H1 (cell line): ENCODE results near the gene MTFMT. TPM values are rescaled to one million over a fixed set of nuclear protein-coding genes. Genes with fewer than 3 reads are reported as not detected.
"Not testable (repeated sequence)": the region's sequence is repeated elsewhere in the genome, so short reads cannot be mapped to it uniquely, and the experiment has no call there.

ENCODE experiments used
- CTCF ChIA-PET: fragments of 300-600 bp; sonication (Branson Sonifier 250); formaldehyde crosslinking; loops from one replicate; lab custom pipeline; 2021; ENCODE audit not compliant: partially characterized antibody; lab: Charles Lee
- POLR2A ChIA-PET: fragments of 300-600 bp; sonication (Branson Sonifier 250); formaldehyde crosslinking; loops from one replicate; lab custom pipeline; 2021; ENCODE audit warnings: inconsistent platforms; ENCODE audit not compliant: partially characterized antibody; lab: Charles Lee
- DNase-seq, 2 experiments: peaks; one replicate each; pipeline versions ENCODE4 v3.0.0 to v3.0.0-alpha.2; 2010 to 2022; ENCODE audit warnings: low spot score in 2 of 2, low read depth in 1 of 2, mixed read lengths in 1 of 2
- FAIRE-seq: peaks from 2 replicates; lab custom pipeline; 2011; peaks lifted over from hg19 to GRCh38; lab: Jason Lieb, UNC
- H2AFZ ChIP-seq: 2 replicates; pipeline ENCODE4 v1.8.1; 2012; ENCODE audit warnings: low read length, inconsistent platforms
- H2AK5ac ChIP-seq: 2 replicates; pipeline ENCODE4 v1.6.1; 2013; ENCODE audit warnings: low read depth, low read length
- H2BK120ac ChIP-seq: replicated peaks from 2 replicates; pipeline ENCODE3; 2013; ENCODE audit warnings: low read depth, low read length, inconsistent platforms
- H2BK12ac ChIP-seq: 2 replicates; pipeline ENCODE4 v1.6.1; 2013; ENCODE audit warnings: low read depth, low read length
- H2BK15ac ChIP-seq: 2 replicates; pipeline ENCODE4 v1.6.1; 2013; ENCODE audit warnings: low read length
- H2BK20ac ChIP-seq: 2 replicates; pipeline ENCODE4 v1.6.1; 2013; ENCODE audit warnings: low read length
- H2BK5ac ChIP-seq: 2 replicates; pipeline ENCODE4 v1.6.1; 2013; ENCODE audit warnings: low read depth, low read length
- H3K14ac ChIP-seq: 2 replicates; pipeline ENCODE4 v1.6.1; 2013; ENCODE audit warnings: inconsistent platforms; ENCODE audit not compliant: insufficient read length
- H3K18ac ChIP-seq: 2 replicates; pipeline ENCODE4 v1.6.1; 2013; ENCODE audit warnings: low read length; ENCODE audit errors: extremely low read depth
- H3K23ac ChIP-seq: 2 replicates; pipeline ENCODE4 v1.6.1; 2013; ENCODE audit warnings: inconsistent platforms; ENCODE audit not compliant: insufficient read length
- H3K23me2 ChIP-seq: 2 replicates; pipeline ENCODE4 v1.6.1; 2013; ENCODE audit warnings: low read depth, low read length
- H3K27ac ChIP-seq: 2 replicates; pipeline ENCODE4 v1.6.1; 2011; ENCODE audit warnings: low read depth, low read length, inconsistent platforms
- H3K27me3 ChIP-seq, 4 experiments: replicated peaks in 1 of 4; 1 replicate in 1 of 4; 2 replicates in 3 of 4; pipeline versions ENCODE4 v1.6.1 to v1.8.1; 2011 to 2013; ENCODE audit warnings: low read length in 3 of 4, mild to moderate bottlenecking in 3 of 4, inconsistent platforms in 2 of 4, mixed read lengths in 2 of 4, moderate library complexity in 1 of 4; ENCODE audit not compliant: control insufficient read depth in 3 of 4, insufficient read depth in 3 of 4; ENCODE audit errors: extremely low read depth in 1 of 4
- H3K36me3 ChIP-seq, 4 experiments: 2 replicates each; pipeline versions ENCODE4 v1.6.1 to v1.8.1; 2011 to 2013; ENCODE audit warnings: mild to moderate bottlenecking in 4 of 4, low read length in 3 of 4, moderate library complexity in 2 of 4, control low read depth in 1 of 4, inconsistent platforms in 1 of 4; ENCODE audit not compliant: insufficient read depth in 4 of 4, control insufficient read depth in 2 of 4
- H3K4ac ChIP-seq: replicated peaks from 2 replicates; pipeline ENCODE3; 2013; ENCODE audit warnings: low read length, low read depth, mixed read lengths, inconsistent platforms; ENCODE audit not compliant: insufficient read length
- H3K4me1 ChIP-seq, 4 experiments: replicated peaks in 1 of 4; 1 replicate in 1 of 4; 2 replicates in 3 of 4; pipeline versions ENCODE4 v1.6.1 to v1.8.1; 2011 to 2013; ENCODE audit warnings: low read length in 3 of 4, inconsistent platforms in 2 of 4, mixed read lengths in 1 of 4; ENCODE audit not compliant: insufficient read depth in 4 of 4, control insufficient read depth in 3 of 4
- H3K4me2 ChIP-seq, 2 experiments: 2 replicates each; pipeline versions ENCODE4 v1.6.1 to v1.8.1; 2011 to 2013; ENCODE audit warnings: low read depth in 2 of 2, low read length in 2 of 2, control low read depth in 1 of 2, inconsistent platforms in 1 of 2, mild to moderate bottlenecking in 1 of 2; ENCODE audit not compliant: insufficient read depth in 1 of 2
- H3K4me3 ChIP-seq, 4 experiments: fragments of 200-600, 300-600 bp in 1 of 4; sonication (generic), shearing (Covaris generic), sonication (Bioruptor Twin) in 1 of 4; 2 replicates each; pipeline versions ENCODE4 v1.5.1 to v1.8.1; 2011 to 2016; ENCODE audit warnings: low read length in 4 of 4, low read depth in 3 of 4, control low read depth in 2 of 4, inconsistent platforms in 2 of 4, mild to moderate bottlenecking in 2 of 4, mixed read lengths in 1 of 4, moderate library complexity in 1 of 4; ENCODE audit not compliant: insufficient read depth in 2 of 4; ENCODE audit errors: extremely low read depth in 1 of 4
- H3K56ac ChIP-seq: replicated peaks from 2 replicates; pipeline ENCODE3; 2013; ENCODE audit warnings: low read depth, mild to moderate bottlenecking, mixed read lengths, low read length, inconsistent platforms; ENCODE audit not compliant: insufficient read length
- H3K79me1 ChIP-seq: 2 replicates; pipeline ENCODE4 v1.6.1; 2013; ENCODE audit warnings: low read depth, low read length, control low read depth
- H3K79me2 ChIP-seq, 2 experiments: 2 replicates each; pipeline versions ENCODE4 v1.6.1 to v1.8.1; 2012 to 2013; ENCODE audit warnings: low read length in 2 of 2, mild to moderate bottlenecking in 2 of 2, inconsistent platforms in 1 of 2; ENCODE audit not compliant: insufficient read depth in 2 of 2, control insufficient read depth in 1 of 2
- H3K9ac ChIP-seq, 4 experiments: replicated peaks in 1 of 4; 1 replicate in 1 of 4; 2 replicates in 3 of 4; pipeline versions ENCODE4 v1.6.1 to v1.8.1; 2011 to 2013; ENCODE audit warnings: low read depth in 3 of 4, low read length in 3 of 4, control low read depth in 2 of 4, mild to moderate bottlenecking in 2 of 4, moderate library complexity in 2 of 4, inconsistent platforms in 1 of 4; ENCODE audit errors: extremely low read depth in 1 of 4
- H3K9me3 ChIP-seq, 2 experiments: 2 replicates each; pipeline versions ENCODE4 v1.6.1 to v1.8.1; 2012 to 2013; ENCODE audit warnings: mild to moderate bottlenecking in 2 of 2, moderate library complexity in 2 of 2, control low read depth in 1 of 2, inconsistent platforms in 1 of 2, low read depth in 1 of 2, low read length in 1 of 2, mixed read lengths in 1 of 2; ENCODE audit not compliant: insufficient read depth in 2 of 2
- H4K20me1 ChIP-seq, 2 experiments: replicated peaks in 1 of 2; 2 replicates each; pipeline versions ENCODE3 to v1.8.1; 2011 to 2013; ENCODE audit warnings: inconsistent platforms in 2 of 2, low read length in 2 of 2, mild to moderate bottlenecking in 1 of 2; ENCODE audit not compliant: insufficient read depth in 2 of 2, control insufficient read depth in 1 of 2
- H4K5ac ChIP-seq: 2 replicates; pipeline ENCODE4 v1.6.1; 2013; ENCODE audit warnings: low read length, low read depth, mixed read lengths, inconsistent platforms; ENCODE audit not compliant: insufficient read length
- H4K8ac ChIP-seq: 2 replicates; pipeline ENCODE4 v1.8.0; 2013; ENCODE audit warnings: mild to moderate bottlenecking, moderate library complexity, low read length, inconsistent platforms; ENCODE audit not compliant: insufficient read depth; ENCODE audit errors: extremely low read depth
- H4K91ac ChIP-seq: replicated peaks from 2 replicates; pipeline ENCODE3; 2013; ENCODE audit warnings: low read length, mixed read lengths, inconsistent platforms; ENCODE audit not compliant: insufficient read length
- WGBS, 2 experiments: shearing (Covaris generic) in 1 of 2; methylation state at CpG; one replicate each; pipeline versions ENCODE4 v1.1.6 to v1.1.7; 2013 to 2015; ENCODE audit warnings: low lambda C conversion rate in 2 of 2, mixed read lengths in 2 of 2, inconsistent platforms in 1 of 2, low coverage in 1 of 2, missing lambda C conversion rate in 1 of 2; ENCODE audit not compliant: insufficient replicate concordance in 2 of 2, insufficient coverage in 1 of 2, insufficient read length in 1 of 2; ENCODE audit errors: extremely low coverage in 1 of 2, missing lambda C conversion rate in 1 of 2; 5-methylcytosine and 5-hydroxymethylcytosine counted together
- polyA plus RNA-seq, 7 experiments: library from polyadenylated mRNA; depleted of rRNA in 3 of 7; stranded (reverse) in 5 of 7; unstranded in 2 of 7; fragments of >200 nt in 5 of 7; fragments of 200-250 nt in 2 of 7; gene quantifications; 1 replicate in 5 of 7; 2 replicates in 1 of 7; 4 replicates in 1 of 7; pipeline versions ENCODE4 v1.2.1 to v1.2.3, GENCODE V29; 2011 to 2013; ENCODE audit warnings: missing spikeins in 2 of 7, mixed read lengths in 2 of 7
- total RNA-seq: library from RNA; stranded (reverse); fragmentation: NEBNext Ultra II Directional; extraction: Animal tissue kit (Norgen Biotek cat#: 25700); gene quantifications from 2 replicates; pipeline ENCODE4 v1.2.1, GENCODE V29; 2021

MTFMT gene
- total and polyA plus RNA-seq, 2 of the 8 experiments (the other 6 are each of a cell fraction or from before 2014, with no cell fraction given) = 7.7 to 20.8 TPM

GRCh38 chr15:65075607-65076395, 46.4 kb upstream of the MTFMT start:
- not testable (repeated sequence) for FAIRE-seq, H4K20me1 ChIP-seq, H2BK120ac ChIP-seq, DNase-seq, H2BK15ac ChIP-seq, H3K23me2 ChIP-seq, H2AK5ac ChIP-seq, H3K79me1 ChIP-seq, H3K27ac ChIP-seq, H3K79me2 ChIP-seq, H3K23ac ChIP-seq, H3K4me3 ChIP-seq, H2AFZ ChIP-seq, H4K5ac ChIP-seq, H3K18ac ChIP-seq, H2BK20ac ChIP-seq, H3K9me3 ChIP-seq, H3K4me2 ChIP-seq, H2BK12ac ChIP-seq, H3K36me3 ChIP-seq, H2BK5ac ChIP-seq, H3K14ac ChIP-seq, H3K27me3 ChIP-seq, H3K4me1 ChIP-seq, H4K91ac ChIP-seq, H3K9ac ChIP-seq, H3K56ac ChIP-seq, H3K4ac ChIP-seq, H4K8ac ChIP-seq
- CTCF ChIA-PET = interaction anchor here (0.5 to 32.9 kb wide), 9 partner anchors 9 to 428 kb away, joined by 3 to 1213 read pairs (median 22); partner anchors contain the start of genes RASL12 and SLC51B
- 90% methylated on average over 12 of the region's 12 CpGs; no CpG with 5 or more reads in 1 of the 2 experiments for WGBS, 2 experiments
- POLR2A ChIA-PET = interaction anchor here (1.2 to 14.5 kb wide), 3 partner anchors 9 to 11 kb away, joined by 4 to 93 read pairs (median 9); partner anchors contain the start of gene RASL12
